SK-N-SH (cell line): ENCODE results near the gene FBXW8. TPM values are rescaled to one million over a fixed set of nuclear protein-coding genes. Genes with fewer than 3 reads are reported as not detected.

Experiments
- CTCF ChIA-PET: fragments of 300-600, 350-600 bp; formaldehyde crosslinking; extraction: SDS; loops from one replicate; lab custom pipeline; 2021; lab: Yijun Ruan, JAX
- POLR2A ChIA-PET: fragments of 350-600 bp; sonication (Branson Sonifier 250); formaldehyde crosslinking; extraction: SDS; loops from one replicate; lab custom pipeline; 2020; ENCODE audit warnings: antibody characterized with exemption, inconsistent platforms; lab: Yijun Ruan, JAX
- DNase-seq: peaks from one replicate; pipeline ENCODE4 v3.0.0; 2012
- H2AFZ ChIP-seq: fragments of 200-600 bp; sonication (generic); 2 replicates; pipeline ENCODE4 v1.8.1; 2016; ENCODE audit warnings: antibody characterized with exemption, mild to moderate bottlenecking, low read depth
- H3F3A ChIP-seq: fragments of 200-600 bp; sonication (generic); replicated peaks from 2 replicates; pipeline ENCODE3; 2016; ENCODE audit warnings: antibody characterized with exemption, mild to moderate bottlenecking; ENCODE audit not compliant: insufficient read depth
- H3K27ac ChIP-seq, 2 experiments: fragments of 200-500 bp in 1 of 2; fragments of 200-600 bp in 1 of 2; sonication (Bioruptor generic) in 1 of 2; sonication (generic), shearing (Covaris generic) in 1 of 2; 2 replicates each; pipeline versions ENCODE4 v1.5.1 to v1.6.1; 2014 to 2016; ENCODE audit warnings: low read depth in 2 of 2, inconsistent platforms in 1 of 2, low read length in 1 of 2, mild to moderate bottlenecking in 1 of 2, mixed read lengths in 1 of 2
- H3K27me3 ChIP-seq: fragments of 200-600 bp; sonication (generic), shearing (Covaris generic); 2 replicates; pipeline ENCODE4 v1.6.1; 2016; ENCODE audit warnings: mixed run types; ENCODE audit not compliant: insufficient read depth
- H3K36me3 ChIP-seq, 2 experiments: fragments of 200-500 bp in 1 of 2; fragments of 200-600 bp in 1 of 2; sonication (Bioruptor generic) in 1 of 2; sonication (generic) in 1 of 2; replicated peaks in 1 of 2; 2 replicates each; pipeline versions ENCODE3 to v1.5.1; 2014 to 2016; ENCODE audit warnings: low read length in 1 of 2, mild to moderate bottlenecking in 1 of 2; ENCODE audit not compliant: insufficient read depth in 2 of 2, control insufficient read depth in 1 of 2
- H3K4me1 ChIP-seq, 2 experiments: fragments of 200-500 bp in 1 of 2; fragments of 200-600 bp in 1 of 2; sonication (Bioruptor generic) in 1 of 2; sonication (generic), shearing (Covaris generic) in 1 of 2; 2 replicates each; pipeline versions ENCODE4 v1.5.1 to v1.6.1; 2014 to 2016; ENCODE audit warnings: low read depth in 1 of 2, low read length in 1 of 2, mixed run types in 1 of 2; ENCODE audit not compliant: insufficient read depth in 2 of 2, control insufficient read depth in 1 of 2
- H3K4me2 ChIP-seq: fragments of 200-600 bp; sonication (generic), shearing (Covaris generic); 2 replicates; pipeline ENCODE4 v1.6.1; 2017; ENCODE audit warnings: mixed run types
- H3K4me3 ChIP-seq, 2 experiments: fragments of 200-500 bp in 1 of 2; fragments of 200-600 bp in 1 of 2; sonication (Bioruptor generic) in 1 of 2; sonication (generic), shearing (Covaris generic) in 1 of 2; 2 replicates each; pipeline versions ENCODE4 v1.5.1 to v1.8.1; 2014 to 2016; ENCODE audit warnings: low read depth in 2 of 2, inconsistent platforms in 1 of 2, low read length in 1 of 2, mild to moderate bottlenecking in 1 of 2, mixed read lengths in 1 of 2, moderate library complexity in 1 of 2
- H3K79me2 ChIP-seq: fragments of 200-600 bp; sonication (generic); 2 replicates; pipeline ENCODE4 v1.8.1; 2017; ENCODE audit warnings: mild to moderate bottlenecking; ENCODE audit not compliant: insufficient read depth
- H3K9ac ChIP-seq: fragments of 200-600 bp; sonication (generic); 2 replicates; pipeline ENCODE4 v1.6.1; 2017; ENCODE audit warnings: mixed run types
- H3K9me2 ChIP-seq: fragments of 200-600 bp; sonication (generic); 2 replicates; pipeline ENCODE4 v1.6.1; 2017; ENCODE audit warnings: mixed run types
- H3K9me3 ChIP-seq: fragments of 200-600 bp; sonication (generic); 2 replicates; pipeline ENCODE4 v1.6.1; 2017; ENCODE audit warnings: mixed run types, mild to moderate bottlenecking, moderate library complexity
- H4K20me1 ChIP-seq: fragments of 200-600 bp; sonication (generic); 2 replicates; pipeline ENCODE4 v1.6.1; 2017; ENCODE audit warnings: mild to moderate bottlenecking, mixed run types; ENCODE audit not compliant: insufficient read depth
- CHD2 ChIP-seq: fragments of 150-350 bp; IDR thresholded peaks from 2 replicates; pipeline ENCODE4 v1.6.1; 2018; ENCODE audit warnings: low read length; ENCODE audit not compliant: partially characterized antibody
- CTCF ChIP-seq: fragments of 200-600 bp; sonication (generic); IDR thresholded peaks from 2 replicates; pipeline ENCODE4 v1.6.1; 2017; ENCODE audit warnings: antibody characterized with exemption, mild to moderate bottlenecking, moderate library complexity
- ELF1 ChIP-seq: IDR thresholded peaks from 2 replicates; pipeline ENCODE4 v1.4.0; 2012
- EZH2phosphoT487 ChIP-seq: fragments of 200-600 bp; sonication (generic); IDR thresholded peaks from 2 replicates; pipeline ENCODE4 v1.6.1; 2017; ENCODE audit warnings: low read depth, mixed run types, mild to moderate bottlenecking, antibody characterized with exemption, moderate library complexity, borderline replicate concordance
- FOXM1 ChIP-seq: IDR thresholded peaks from 2 replicates; pipeline ENCODE4 v1.4.0; 2012; ENCODE audit warnings: low read depth, mild to moderate bottlenecking
- MXI1 ChIP-seq: IDR thresholded peaks from 2 replicates; pipeline ENCODE4 v1.6.1; 2012; ENCODE audit warnings: mild to moderate bottlenecking, low read depth, low read length, improper control_type of control experiment
- RAD21 ChIP-seq: IDR thresholded peaks from 2 replicates; pipeline ENCODE4 v1.6.1; 2012; ENCODE audit warnings: mild to moderate bottlenecking, low read length
- RFX5 ChIP-seq: IDR thresholded peaks from 2 replicates; pipeline ENCODE4 v1.6.1; 2012; ENCODE audit warnings: mild to moderate bottlenecking, improper control_type of control experiment, low read length
- SMC3 ChIP-seq: IDR thresholded peaks from 2 replicates; pipeline ENCODE4 v1.6.1; 2012; ENCODE audit warnings: low read depth, low read length, improper control_type of control experiment
- TAF1 ChIP-seq: IDR thresholded peaks from 2 replicates; pipeline ENCODE4 v1.6.1; 2012; ENCODE audit warnings: low read depth, mild to moderate bottlenecking, low read length, moderate library complexity, borderline replicate concordance
- TEAD4 ChIP-seq: IDR thresholded peaks from 2 replicates; pipeline ENCODE4 v1.4.0; 2012; ENCODE audit warnings: mild to moderate bottlenecking, borderline replicate concordance; ENCODE audit not compliant: insufficient read depth
- USF1 ChIP-seq: IDR thresholded peaks from 2 replicates; pipeline ENCODE4 v1.4.0; 2012; ENCODE audit warnings: low read depth, borderline replicate concordance
- YY1 ChIP-seq: IDR thresholded peaks from 2 replicates; pipeline ENCODE4 v1.4.0; 2012; ENCODE audit warnings: low read depth, mild to moderate bottlenecking
- ZBTB33 ChIP-seq: IDR thresholded peaks from 2 replicates; pipeline ENCODE4 v1.4.0; 2012; ENCODE audit warnings: low read depth, borderline replicate concordance
- WGBS: methylation state at CpG from one replicate; pipeline ENCODE4 v1.1.6; 2017; ENCODE audit warnings: low lambda C conversion rate; 5-methylcytosine and 5-hydroxymethylcytosine counted together
- polyA plus RNA-seq, 3 experiments: library from polyadenylated mRNA; depleted of rRNA; stranded (reverse); fragments of >200 nt; gene quantifications; 2 replicates each; pipeline ENCODE4 v1.2.3, GENCODE V29; 2012
- TF ChIP-seq, protein P1 (sequence below): IDR thresholded peaks from 2 replicates; pipeline ENCODE4; 2012
- TF ChIP-seq, protein P2 (sequence below): fragments of 150-350 bp; IDR thresholded peaks from 2 replicates; pipeline ENCODE4 v1.6.1; 2016; ENCODE audit warnings: mild to moderate bottlenecking, low read depth, low read length

The FBXW8 gene
- polyA plus RNA-seq, 1 of the 3 experiments (the other 2 are of a cell fraction), result 15.6 TPM

- Histone ChIP-seq H2AFZ (no peak overlapping the region), H4K20me1 (peaks cover 97% of the 10 kb centered on the region), H3K9me2 (no peaks in the 10 kb centered on the region), H3K9ac (no peak overlapping the region), H3K36me3 (peaks cover 9 to 22% of the 10 kb centered on the region in 2 experiments), H3K27me3 (no peaks in the 10 kb centered on the region), H3K4me3 (no peak overlapping the region), H3K4me2 (no peak overlapping the region), H3K9me3 (no peaks in the 10 kb centered on the region), H3F3A (peaks cover 5% of the 10 kb centered on the region), H3K27ac (no peak overlapping the region), H3K4me1 (peaks cover 2 to 27% of the 10 kb centered on the region in 2 experiments; a peak in 2 of 4 replicates), H3K79me2 (peaks cover 94% of the 10 kb centered on the region)
- ChIA-PET POLR2A (no interaction called here), CTCF (no interaction called here)
- TF ChIP-seq TAF1 (no peak), YY1 (no peak), RFX5 (no peak), CHD2 (no peak), SMC3 (no peak), ZBTB33 (no peak), TEAD4 (no peak), RAD21 (no peak), MXI1 (no peak), FOXM1 (no peak)
- TF ChIP-seq, protein P1, sequence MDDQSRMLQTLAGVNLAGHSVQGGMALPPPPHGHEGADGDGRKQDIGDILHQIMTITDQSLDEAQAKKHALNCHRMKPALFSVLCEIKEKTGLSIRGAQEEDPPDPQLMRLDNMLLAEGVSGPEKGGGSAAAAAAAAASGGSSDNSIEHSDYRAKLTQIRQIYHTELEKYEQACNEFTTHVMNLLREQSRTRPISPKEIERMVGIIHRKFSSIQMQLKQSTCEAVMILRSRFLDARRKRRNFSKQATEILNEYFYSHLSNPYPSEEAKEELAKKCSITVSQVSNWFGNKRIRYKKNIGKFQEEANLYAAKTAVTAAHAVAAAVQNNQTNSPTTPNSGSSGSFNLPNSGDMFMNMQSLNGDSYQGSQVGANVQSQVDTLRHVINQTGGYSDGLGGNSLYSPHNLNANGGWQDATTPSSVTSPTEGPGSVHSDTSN, result no peak
- TF ChIP-seq, protein P2, sequence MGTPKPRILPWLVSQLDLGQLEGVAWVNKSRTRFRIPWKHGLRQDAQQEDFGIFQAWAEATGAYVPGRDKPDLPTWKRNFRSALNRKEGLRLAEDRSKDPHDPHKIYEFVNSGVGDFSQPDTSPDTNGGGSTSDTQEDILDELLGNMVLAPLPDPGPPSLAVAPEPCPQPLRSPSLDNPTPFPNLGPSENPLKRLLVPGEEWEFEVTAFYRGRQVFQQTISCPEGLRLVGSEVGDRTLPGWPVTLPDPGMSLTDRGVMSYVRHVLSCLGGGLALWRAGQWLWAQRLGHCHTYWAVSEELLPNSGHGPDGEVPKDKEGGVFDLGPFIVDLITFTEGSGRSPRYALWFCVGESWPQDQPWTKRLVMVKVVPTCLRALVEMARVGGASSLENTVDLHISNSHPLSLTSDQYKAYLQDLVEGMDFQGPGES, result no peak
- WGBS, result 97% methylated on average over 3 of the region's 3 CpGs
- DNase-seq, result no peak
These were observed 10.2 kb downstream of the FBXW8 start for GRCh38 chr12:116920939-116921338.

- H3K9ac ChIP-seq, result no peak overlapping the region
- H3K9me3 ChIP-seq, result no peaks in the 10 kb centered on the region
- 94% methylated on average over 2 of the region's 2 CpGs for WGBS
- peaks cover 5% of the 10 kb centered on the region for H3F3A ChIP-seq
- no peak for DNase-seq
- peaks cover 96% of the 10 kb centered on the region for H4K20me1 ChIP-seq
- ChIA-PET POLR2A (no interaction called here), CTCF (no interaction called here)
- H2AFZ ChIP-seq, result no peak overlapping the region
- no peaks in the 10 kb centered on the region for H3K9me2 ChIP-seq
- peaks cover 94% of the 10 kb centered on the region for H3K79me2 ChIP-seq
- no peak overlapping the region for H3K4me2 ChIP-seq
- no peak overlapping the region for H3K4me3 ChIP-seq
- H3K27ac ChIP-seq, result no peak overlapping the region
- no peaks in the 10 kb centered on the region for H3K27me3 ChIP-seq
- H3K36me3 ChIP-seq, result peaks cover 11 to 12% of the 10 kb centered on the region in 2 experiments
- peaks cover 0 to 16% of the 10 kb centered on the region in 2 experiments; a peak in 2 of 4 replicates for H3K4me1 ChIP-seq
- TF ChIP-seq EZH2phosphoT487 (no peak), CTCF (no peak), ZBTB33 (no peak), RAD21 (no peak), ELF1 (no peak), USF1 (no peak)
- TF ChIP-seq, protein P1, result no peak
These were observed 11.6 kb downstream of the FBXW8 start for GRCh38 chr12:116922194-116922897.
